ENCODE measurements around the gene MACROD2.

DNA sequence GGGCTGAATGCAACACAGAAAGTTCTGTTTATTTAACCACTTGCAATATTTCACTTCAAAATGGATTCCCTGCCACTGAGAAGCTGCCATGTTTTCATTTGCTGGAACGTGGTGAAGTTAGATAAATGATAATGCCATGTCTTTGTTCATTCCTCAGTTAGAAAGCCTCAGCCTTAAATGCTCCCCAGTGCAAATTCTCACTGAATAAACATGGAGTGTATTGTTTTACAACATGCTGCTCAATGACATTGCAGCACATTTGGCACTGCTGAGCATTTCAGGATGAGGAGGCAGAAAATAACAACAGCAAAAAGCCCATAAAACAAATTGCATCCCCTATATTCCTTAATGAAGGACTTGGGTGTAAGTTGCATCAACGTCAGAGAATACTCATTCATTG is 1255.9 kb downstream of the MACROD2 start:
- TF ChIP-seq, protein P1, sequence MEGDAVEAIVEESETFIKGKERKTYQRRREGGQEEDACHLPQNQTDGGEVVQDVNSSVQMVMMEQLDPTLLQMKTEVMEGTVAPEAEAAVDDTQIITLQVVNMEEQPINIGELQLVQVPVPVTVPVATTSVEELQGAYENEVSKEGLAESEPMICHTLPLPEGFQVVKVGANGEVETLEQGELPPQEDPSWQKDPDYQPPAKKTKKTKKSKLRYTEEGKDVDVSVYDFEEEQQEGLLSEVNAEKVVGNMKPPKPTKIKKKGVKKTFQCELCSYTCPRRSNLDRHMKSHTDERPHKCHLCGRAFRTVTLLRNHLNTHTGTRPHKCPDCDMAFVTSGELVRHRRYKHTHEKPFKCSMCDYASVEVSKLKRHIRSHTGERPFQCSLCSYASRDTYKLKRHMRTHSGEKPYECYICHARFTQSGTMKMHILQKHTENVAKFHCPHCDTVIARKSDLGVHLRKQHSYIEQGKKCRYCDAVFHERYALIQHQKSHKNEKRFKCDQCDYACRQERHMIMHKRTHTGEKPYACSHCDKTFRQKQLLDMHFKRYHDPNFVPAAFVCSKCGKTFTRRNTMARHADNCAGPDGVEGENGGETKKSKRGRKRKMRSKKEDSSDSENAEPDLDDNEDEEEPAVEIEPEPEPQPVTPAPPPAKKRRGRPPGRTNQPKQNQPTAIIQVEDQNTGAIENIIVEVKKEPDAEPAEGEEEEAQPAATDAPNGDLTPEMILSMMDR (IDR thresholded peaks at IDR 0.05), result no peak
- TF ChIP-seq POLR2A (IDR thresholded peaks at IDR 0.05) (no peak), EP300 (IDR thresholded peaks at IDR 0.05; ENCODE audit: low read depth) (no peak)
